GM12891 (cell line): Measurements from ENCODE around the gene LTV1.

Source experiments
- DNase-seq: peaks from one replicate; pipeline ENCODE4 v3.0.0; 2011; ENCODE audit warnings: low spot score; ENCODE audit not compliant: insufficient read length
- FAIRE-seq: peaks from 2 replicates; lab custom pipeline; 2011; peaks lifted over from hg19 to GRCh38; lab: Jason Lieb, UNC
- PAX5 ChIP-seq: IDR thresholded peaks from 2 replicates; pipeline ENCODE4 v1.6.1; 2011; ENCODE audit warnings: low read length, moderate library complexity, mild to moderate bottlenecking; ENCODE audit not compliant: insufficient read depth, severe bottlenecking
- POLR2A ChIP-seq: IDR thresholded peaks from 2 replicates; pipeline ENCODE4 v1.6.1; 2011; ENCODE audit warnings: low read depth, low read length, control low read depth
- POLR2AphosphoS5 ChIP-seq: IDR thresholded peaks from 2 replicates; pipeline ENCODE4 v1.6.1; 2011; ENCODE audit warnings: low read depth, low read length, control low read depth
- POU2F2 ChIP-seq: IDR thresholded peaks from 2 replicates; pipeline ENCODE4 v1.6.1; 2011; ENCODE audit warnings: low read depth, mild to moderate bottlenecking, control low read depth, low read length, moderate library complexity
- SPI1 ChIP-seq: IDR thresholded peaks from 2 replicates; pipeline ENCODE4 v1.6.1; 2011; ENCODE audit warnings: low read depth, low read length, control low read depth
- TAF1 ChIP-seq: IDR thresholded peaks from 2 replicates; pipeline ENCODE4 v1.6.1; 2011; ENCODE audit warnings: low read depth, low read length, control low read depth

Gene LTV1

DNA sequence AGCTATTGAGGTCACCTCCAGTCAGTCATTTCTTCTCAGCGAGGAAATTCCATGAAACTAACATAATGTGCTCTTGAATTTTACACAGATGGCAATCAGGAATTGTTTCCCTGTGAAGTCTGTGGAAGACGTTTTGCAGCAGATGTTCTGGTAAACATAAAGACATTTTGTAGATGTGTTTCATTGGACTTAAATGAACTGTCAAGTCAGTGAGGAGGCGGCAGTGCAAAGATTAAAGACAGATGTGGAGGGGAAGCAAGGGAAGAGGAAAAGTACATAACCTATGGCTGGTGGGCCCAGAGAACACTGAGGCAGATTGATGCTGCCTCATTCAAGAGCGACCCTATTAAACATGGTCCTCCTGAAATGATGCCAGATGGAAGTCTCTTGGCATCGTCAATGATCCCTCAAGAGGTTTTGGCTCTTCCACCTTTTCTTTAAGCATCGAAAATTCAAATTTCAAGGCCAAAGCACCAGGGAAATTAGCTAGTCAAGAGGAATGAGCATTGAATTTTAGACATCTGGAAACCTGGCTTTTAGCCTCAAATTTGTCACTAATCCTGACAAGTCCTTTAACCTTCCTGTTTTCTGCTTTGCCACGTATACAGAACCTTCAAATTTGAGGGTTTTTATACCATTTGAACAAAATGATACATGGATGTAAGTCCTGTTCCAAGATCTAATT lies 41.2 kb downstream of the LTV1 start:
- TF ChIP-seq TAF1 (no peak), PAX5 (no peak), SPI1 (no peak), POLR2AphosphoS5 (no peak), POLR2A (no peak), POU2F2 (no peak)
- DNase-seq: no peak
- FAIRE-seq: no peak

DNA sequence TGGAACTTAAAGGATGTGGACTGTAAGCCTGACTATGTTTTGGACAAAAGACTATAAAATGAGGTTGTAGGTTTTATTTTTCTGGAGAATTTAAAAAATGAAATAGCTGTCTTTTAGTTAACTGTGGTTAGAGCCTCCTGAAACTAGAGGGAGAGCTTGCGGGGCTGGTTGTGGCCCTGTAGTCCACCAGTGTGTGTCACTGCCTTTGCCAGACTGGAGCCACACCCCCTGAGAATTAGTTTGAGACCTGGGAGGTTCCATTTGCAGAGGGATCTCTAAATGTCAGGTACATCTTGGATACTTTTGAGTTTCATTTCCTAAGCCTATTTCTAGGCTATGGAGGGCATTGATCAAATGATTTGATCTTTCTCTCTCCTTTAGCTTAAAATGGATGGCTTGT lies 42.0 kb downstream of the LTV1 start:
- TF ChIP-seq TAF1 (no peak), PAX5 (no peak), POLR2A (no peak), POLR2AphosphoS5 (no peak), SPI1 (no peak), POU2F2 (no peak)
- no peak for FAIRE-seq
- no peak for DNase-seq

DNA sequence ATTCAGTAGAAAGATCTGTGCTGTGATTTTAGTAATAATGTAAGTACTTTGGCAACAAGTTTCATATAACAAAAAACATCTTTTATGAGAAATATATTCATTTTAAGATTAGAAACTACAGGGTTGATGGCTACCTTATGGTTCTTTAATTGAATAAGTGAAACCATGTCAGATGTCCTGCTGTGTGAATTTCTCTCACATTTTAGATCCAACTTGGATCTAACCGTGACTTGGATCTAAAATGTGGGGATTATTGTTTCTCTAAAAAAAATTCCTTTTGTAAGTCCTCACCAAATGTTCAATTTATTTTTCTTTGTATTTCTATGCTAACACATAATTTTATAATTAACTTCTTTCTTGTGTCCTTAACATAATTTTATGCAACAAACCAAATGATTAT lies 51.5 kb downstream of the LTV1 start:
- DNase-seq (no peak), FAIRE-seq (no peak)
- TF ChIP-seq POU2F2: no peak
- TF ChIP-seq TAF1: no peak
- no peak for TF ChIP-seq PAX5
- no peak for TF ChIP-seq POLR2A
- TF ChIP-seq SPI1: no peak
- no peak for TF ChIP-seq POLR2AphosphoS5

DNA sequence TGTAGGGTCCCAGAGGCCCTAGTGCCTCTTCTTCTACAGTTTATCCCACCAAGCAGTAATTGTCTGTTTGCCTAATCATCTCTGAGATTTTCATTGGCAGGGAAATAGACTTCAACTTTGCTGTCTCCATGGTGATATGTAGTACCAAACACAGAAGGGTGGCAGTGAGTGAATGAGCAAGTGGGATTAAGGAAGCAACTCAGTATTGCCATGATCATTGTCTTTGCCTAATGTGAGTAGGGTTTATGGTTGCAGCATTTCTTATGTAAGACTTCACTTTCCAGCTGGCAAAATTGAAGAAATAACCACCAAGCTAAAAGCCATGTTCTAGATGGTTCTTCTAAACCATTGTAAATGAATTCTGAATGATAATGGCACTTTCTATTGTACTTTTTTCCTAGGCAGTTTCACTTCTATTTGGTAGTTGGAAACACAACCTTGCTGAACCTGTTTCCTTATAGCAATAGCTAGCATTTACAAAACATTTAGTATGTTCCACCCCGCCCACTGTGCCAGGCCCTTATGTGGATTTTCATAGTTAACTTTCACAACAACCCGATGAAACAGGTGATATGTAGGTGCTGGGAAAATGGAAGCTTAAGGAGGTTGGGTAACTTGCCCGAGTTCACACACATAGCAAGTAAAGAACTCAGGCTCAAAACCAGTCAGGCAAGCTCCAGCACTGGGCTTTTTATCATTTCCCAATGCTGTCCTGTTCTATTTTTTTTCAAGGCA lies 53.2 kb downstream of the LTV1 start:
- no peak for DNase-seq
- no peak for TF ChIP-seq SPI1
- no peak for TF ChIP-seq POLR2A
- no peak for TF ChIP-seq POLR2AphosphoS5
- no peak for TF ChIP-seq PAX5
- no peak for TF ChIP-seq POU2F2
- TF ChIP-seq TAF1: no peak
- no peak for FAIRE-seq

DNA sequence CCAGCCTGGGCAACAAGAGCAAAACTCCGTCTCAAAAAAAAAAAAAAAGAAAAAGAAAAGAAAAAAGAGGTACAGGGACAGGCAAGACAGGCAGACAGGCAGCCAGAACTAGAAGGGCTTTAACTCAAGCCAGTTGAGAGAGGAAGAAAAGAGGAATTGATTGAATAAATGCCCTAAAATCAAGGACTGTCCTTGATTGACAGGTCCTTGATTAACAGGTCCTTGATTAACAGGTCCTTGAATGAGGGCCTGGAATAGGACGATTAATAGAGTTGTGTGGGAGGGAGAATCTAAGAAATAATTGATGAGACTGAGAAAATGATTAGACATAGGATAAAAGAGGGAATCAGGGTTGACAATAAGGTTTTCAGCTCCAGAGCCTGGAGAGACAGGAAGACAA lies 57.2 kb downstream of the LTV1 start:
- no peak for DNase-seq
- FAIRE-seq: no peak
- no peak for TF ChIP-seq PAX5
- no peak for TF ChIP-seq TAF1
- TF ChIP-seq POLR2A: no peak
- no peak for TF ChIP-seq SPI1
- no peak for TF ChIP-seq POLR2AphosphoS5
- TF ChIP-seq POU2F2: no peak

DNA sequence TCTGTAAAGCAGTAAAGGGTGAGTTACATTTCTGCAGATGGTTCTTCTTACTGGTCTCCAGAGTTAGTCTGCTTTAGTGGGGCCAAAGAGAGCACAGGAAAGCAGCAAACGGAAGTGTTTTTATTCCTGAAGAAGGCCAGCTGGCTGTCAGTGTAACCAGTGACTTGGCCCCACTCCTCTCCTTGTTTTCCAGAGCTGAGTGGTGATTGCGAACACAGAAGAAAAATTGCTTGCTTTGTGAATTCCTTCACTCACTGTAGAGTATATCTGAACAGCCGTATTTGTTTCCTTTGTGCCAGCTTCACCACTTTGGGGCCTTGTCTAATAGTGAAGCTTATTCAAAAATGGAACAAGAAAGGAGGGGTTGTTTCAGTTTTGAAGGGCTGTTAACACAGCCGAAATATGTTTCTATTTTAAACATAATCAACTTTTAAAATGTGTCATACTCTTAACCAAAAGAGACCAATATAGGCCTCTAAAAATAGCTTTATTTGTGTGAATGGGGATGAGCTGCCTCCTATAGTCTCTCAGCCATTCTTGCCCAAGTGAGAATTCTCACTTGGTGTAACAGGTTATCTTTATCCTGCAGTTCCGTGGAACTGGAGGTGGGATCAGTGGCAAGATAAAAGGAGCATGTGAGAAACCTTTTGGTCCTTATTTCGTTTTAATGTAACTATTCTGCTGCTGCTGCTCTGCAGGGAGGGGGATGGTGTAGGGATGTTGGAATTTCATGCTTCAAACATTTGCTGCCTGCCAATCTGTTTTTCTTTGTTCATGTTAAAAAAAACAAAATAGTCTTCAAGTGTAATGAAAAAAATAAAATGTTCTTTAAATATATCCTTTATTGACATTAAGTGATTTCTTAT lies 59.0 kb downstream of the LTV1 start:
- TF ChIP-seq POU2F2 (no peak), TAF1 (no peak), SPI1 (no peak), POLR2A (no peak), POLR2AphosphoS5 (no peak), PAX5 (no peak)
- peak; percentile 77 for FAIRE-seq
- peak; percentile 8 for DNase-seq

DNA sequence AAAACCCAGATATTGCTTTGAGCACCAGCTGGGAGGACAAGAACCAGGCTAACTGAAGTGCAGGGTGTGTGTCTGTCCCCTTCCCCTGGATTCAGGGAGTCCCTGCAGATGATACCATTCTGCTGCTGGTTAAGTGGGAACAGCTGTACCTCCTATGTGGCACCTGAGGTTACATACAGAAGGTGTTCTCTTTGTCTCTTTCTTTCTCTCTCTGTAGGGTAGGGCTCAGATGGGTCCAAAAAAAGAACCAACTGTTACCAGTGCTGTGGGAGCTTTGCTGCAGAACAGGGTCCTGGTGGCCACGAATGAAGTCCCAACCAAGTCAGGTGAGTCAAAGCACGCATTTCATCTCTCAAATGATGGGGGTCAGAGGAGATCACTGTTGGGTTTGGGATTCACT lies 59.7 kb downstream of the LTV1 start:
- DNase-seq (no peak), FAIRE-seq (peak; percentile 57)
- TF ChIP-seq POLR2AphosphoS5: no peak
- no peak for TF ChIP-seq SPI1
- TF ChIP-seq PAX5: no peak
- no peak for TF ChIP-seq TAF1
- no peak for TF ChIP-seq POU2F2
- no peak for TF ChIP-seq POLR2A

DNA sequence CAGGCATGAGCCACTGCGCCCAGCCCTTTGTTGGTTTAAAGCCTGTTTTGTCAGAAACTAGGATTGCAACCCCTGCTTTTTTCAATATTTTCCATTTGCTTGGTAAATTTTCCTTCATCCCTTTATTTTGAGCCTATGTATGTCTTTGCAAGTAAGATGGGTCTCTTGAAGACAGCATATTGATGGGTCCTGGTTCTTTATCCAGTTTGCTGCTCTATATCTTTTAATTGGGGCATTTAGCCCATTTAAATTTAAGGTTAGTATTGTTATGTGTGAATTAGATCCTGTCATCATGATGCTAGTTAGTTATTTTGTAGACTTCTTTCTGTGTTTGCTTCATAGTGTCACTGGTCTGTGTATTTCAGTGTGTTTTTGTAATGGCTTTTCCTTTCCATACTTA lies 67.9 kb downstream of the LTV1 start:
- no peak for TF ChIP-seq POLR2A
- TF ChIP-seq POU2F2: no peak
- DNase-seq (no peak), FAIRE-seq (no peak)

DNA sequence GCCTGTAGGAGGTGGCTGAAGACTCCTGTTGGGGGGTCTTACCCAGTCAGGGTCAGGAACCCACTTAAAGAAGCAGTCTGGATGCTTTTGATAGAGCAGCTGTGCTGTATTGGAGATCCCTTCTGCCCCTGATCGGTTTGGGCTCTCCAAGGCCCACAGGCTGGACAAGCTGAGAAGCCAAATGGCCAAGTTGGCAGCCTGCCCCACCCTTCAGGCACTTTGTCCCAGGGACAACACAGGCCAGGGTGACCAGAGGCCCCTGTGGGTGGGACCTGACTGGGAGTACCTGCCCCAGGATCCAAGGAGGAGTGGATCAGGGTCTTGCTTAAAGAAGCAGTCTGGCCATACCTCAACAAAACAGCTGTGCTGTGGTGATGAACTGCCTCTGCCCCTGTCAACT lies 69.5 kb downstream of the LTV1 start:
- DNase-seq: no peak
- TF ChIP-seq POLR2A: no peak
- no peak for TF ChIP-seq PAX5
- no peak for TF ChIP-seq TAF1
- TF ChIP-seq SPI1: no peak
- TF ChIP-seq POLR2AphosphoS5: no peak
- TF ChIP-seq POU2F2: no peak
- no peak for FAIRE-seq
